ENCODE measurements around the gene TRIL. TPM values are rescaled to one million over a fixed set of nuclear protein-coding genes. Genes with fewer than 3 reads are reported as not detected.

The TRIL gene
- total RNA-seq, 5 donors from 2014 or later (not counting 1 experiment from before 2014, with no cell fraction given), result not detected

- no peaks in the 10 kb centered on the region for H3K27me3 ChIP-seq (replicated peaks in 1 of 2; ENCODE audit: control insufficient read depth in 2 of 2, extremely low read depth in 1 of 2, insufficient read depth in 2 of 2, low read length in 1 of 2)
- no peak overlapping the region for H3K27ac Mint-ChIP-seq
- ChIA-PET CTCF (interaction anchor here in 1 of 2 donors (0.6 kb wide), 1 partner anchor 614 kb away, joined by 3 read pairs; no protein-coding TSS in a partner anchor), POLR2A (no interaction called here)
- no peak overlapping the region for H3K4me3 Mint-ChIP-seq
- no peak overlapping the region for H3K27ac ChIP-seq (ENCODE audit: low read length)
- H3K36me3 Mint-ChIP-seq, result no peaks in the 10 kb centered on the region
- H3K9me3 ChIP-seq, result no peaks in the 10 kb centered on the region
- no peak overlapping the region for H3K4me3 ChIP-seq (ENCODE audit: control insufficient read depth in 1 of 2, extremely low read depth in 1 of 2, low read length in 1 of 2)
- no peak for DNase-seq
- no peaks in the 10 kb centered on the region for H3K9me3 Mint-ChIP-seq
- no peaks in the 10 kb centered on the region for H3K4me1 Mint-ChIP-seq
- H3K27me3 Mint-ChIP-seq, result peaks cover 21 to 25% of the 10 kb centered on the region in 2 donors
- no peaks in the 10 kb centered on the region for H3K4me1 ChIP-seq (ENCODE audit: control insufficient read depth in 1 of 2, extremely low read depth in 1 of 2, insufficient read depth in 2 of 2, low read length in 2 of 2)
- no peak for ATAC-seq (replicated peaks in 1 of 4)
- H3K36me3 ChIP-seq (ENCODE audit: control insufficient read depth in 2 of 2, extremely low read depth in 1 of 2, insufficient read depth in 1 of 2, low read length in 1 of 2), result no peaks in the 10 kb centered on the region
- WGBS (ENCODE audit: insufficient coverage), result 80% methylated on average over 1 of the region's 7 CpGs
Observed at GRCh38 chr7:28939844-28940544, 18.1 kb downstream of the TRIL start.

- 80% methylated on average over 1 of the region's 5 CpGs for WGBS (ENCODE audit: insufficient coverage)
- Mint-ChIP-seq H3K4me1 (no peaks in the 10 kb centered on the region), H3K27ac (no peak overlapping the region), H3K9me3 (no peaks in the 10 kb centered on the region), H3K27me3 (peaks cover 25 to 26% of the 10 kb centered on the region in 2 donors), H3K4me3 (no peak overlapping the region), H3K36me3 (no peaks in the 10 kb centered on the region)
- ChIA-PET POLR2A (no interaction called here), CTCF (no interaction called here)
- Histone ChIP-seq H3K4me3 (ENCODE audit: control insufficient read depth in 1 of 2, extremely low read depth in 1 of 2, low read length in 1 of 2) (no peak overlapping the region), H3K27ac (ENCODE audit: low read length) (no peak overlapping the region), H3K36me3 (ENCODE audit: control insufficient read depth in 2 of 2, extremely low read depth in 1 of 2, insufficient read depth in 1 of 2, low read length in 1 of 2) (no peaks in the 10 kb centered on the region), H3K27me3 (replicated peaks in 1 of 2; ENCODE audit: control insufficient read depth in 2 of 2, extremely low read depth in 1 of 2, insufficient read depth in 2 of 2, low read length in 1 of 2) (no peaks in the 10 kb centered on the region), H3K4me1 (ENCODE audit: control insufficient read depth in 1 of 2, extremely low read depth in 1 of 2, insufficient read depth in 2 of 2, low read length in 2 of 2) (no peaks in the 10 kb centered on the region), H3K9me3 (no peaks in the 10 kb centered on the region)
- no peak for DNase-seq
- no peak for ATAC-seq (replicated peaks in 1 of 4)
Observed at GRCh38 chr7:28939367-28939766, 18.8 kb downstream of the TRIL start.

- ChIA-PET POLR2A (no interaction called here), CTCF (interaction anchor here (0.7 to 1.9 kb wide), 4 partner anchors 11 to 169 kb away, joined by 3 to 6 read pairs (median 5); no protein-coding TSS in a partner anchor)
- H3K9me3 Mint-ChIP-seq, result no peaks in the 10 kb centered on the region
- H3K27ac Mint-ChIP-seq, result no peak overlapping the region
- H3K9me3 ChIP-seq, result no peaks in the 10 kb centered on the region
- H3K36me3 ChIP-seq (ENCODE audit: control insufficient read depth in 2 of 2, extremely low read depth in 1 of 2, insufficient read depth in 1 of 2, low read length in 1 of 2), result no peaks in the 10 kb centered on the region
- H3K27me3 ChIP-seq (replicated peaks in 1 of 2; ENCODE audit: control insufficient read depth in 2 of 2, extremely low read depth in 1 of 2, insufficient read depth in 2 of 2, low read length in 1 of 2), result peaks cover 0 to 5% of the 10 kb centered on the region in 2 experiments
- no peak overlapping the region for H3K27ac ChIP-seq (ENCODE audit: low read length)
- WGBS (ENCODE audit: insufficient coverage), result 63% methylated on average over 3 of the region's 7 CpGs
- H3K36me3 Mint-ChIP-seq, result no peaks in the 10 kb centered on the region
- no peaks in the 10 kb centered on the region for H3K4me1 Mint-ChIP-seq
- no peaks in the 10 kb centered on the region for H3K4me1 ChIP-seq (ENCODE audit: control insufficient read depth in 1 of 2, extremely low read depth in 1 of 2, insufficient read depth in 2 of 2, low read length in 2 of 2)
- H3K4me3 Mint-ChIP-seq, result no peak overlapping the region
- no peak overlapping the region for H3K4me3 ChIP-seq (ENCODE audit: control insufficient read depth in 1 of 2, extremely low read depth in 1 of 2, low read length in 1 of 2)
- peaks cover 26 to 33% of the 10 kb centered on the region in 2 donors for H3K27me3 Mint-ChIP-seq
- no peak for ATAC-seq (replicated peaks in 1 of 4)
- no peak for DNase-seq
Observed at GRCh38 chr7:28937619-28938018, 20.5 kb downstream of the TRIL start.

- Histone ChIP-seq H3K9me3 (no peaks in the 10 kb centered on the region), H3K36me3 (ENCODE audit: control insufficient read depth in 2 of 2, extremely low read depth in 1 of 2, insufficient read depth in 1 of 2, low read length in 1 of 2) (no peaks in the 10 kb centered on the region), H3K4me3 (ENCODE audit: control insufficient read depth in 1 of 2, extremely low read depth in 1 of 2, low read length in 1 of 2) (no peak overlapping the region), H3K27me3 (replicated peaks in 1 of 2; ENCODE audit: control insufficient read depth in 2 of 2, extremely low read depth in 1 of 2, insufficient read depth in 2 of 2, low read length in 1 of 2) (peaks cover 0 to 5% of the 10 kb centered on the region in 2 experiments), H3K27ac (ENCODE audit: low read length) (no peak overlapping the region), H3K4me1 (ENCODE audit: control insufficient read depth in 1 of 2, extremely low read depth in 1 of 2, insufficient read depth in 2 of 2, low read length in 2 of 2) (no peaks in the 10 kb centered on the region)
- ATAC-seq (replicated peaks in 1 of 4) (no peak), DNase-seq (no peak)
- Mint-ChIP-seq H3K27ac (no peak overlapping the region), H3K27me3 (peaks cover 24 to 33% of the 10 kb centered on the region in 2 donors), H3K36me3 (no peaks in the 10 kb centered on the region), H3K9me3 (no peaks in the 10 kb centered on the region), H3K4me3 (no peak overlapping the region), H3K4me1 (no peaks in the 10 kb centered on the region)
- POLR2A ChIA-PET, result no interaction called here
- CTCF ChIA-PET, result interaction anchor here (0.7 to 1.9 kb wide), 3 partner anchors 10 to 15 kb away, joined by 5 to 6 read pairs (median 5); no protein-coding TSS in a partner anchor
- WGBS (ENCODE audit: insufficient coverage), result 60% methylated on average over 2 of the region's 6 CpGs
Observed at GRCh38 chr7:28937103-28937502, 21.0 kb downstream of the TRIL start.

- H3K4me3 Mint-ChIP-seq, result no peak overlapping the region
- WGBS (ENCODE audit: insufficient coverage), result no CpG with 5 or more reads among the region's 2 CpGs
- no peak overlapping the region for H3K27ac Mint-ChIP-seq
- no peaks in the 10 kb centered on the region for H3K36me3 Mint-ChIP-seq
- H3K27me3 Mint-ChIP-seq, result peaks cover 23 to 26% of the 10 kb centered on the region in 2 donors
- Histone ChIP-seq H3K4me1 (ENCODE audit: control insufficient read depth in 1 of 2, extremely low read depth in 1 of 2, insufficient read depth in 2 of 2, low read length in 2 of 2) (no peaks in the 10 kb centered on the region), H3K9me3 (no peaks in the 10 kb centered on the region), H3K27ac (ENCODE audit: low read length) (no peak overlapping the region), H3K36me3 (ENCODE audit: control insufficient read depth in 2 of 2, extremely low read depth in 1 of 2, insufficient read depth in 1 of 2, low read length in 1 of 2) (no peaks in the 10 kb centered on the region), H3K27me3 (replicated peaks in 1 of 2; ENCODE audit: control insufficient read depth in 2 of 2, extremely low read depth in 1 of 2, insufficient read depth in 2 of 2, low read length in 1 of 2) (peaks cover 0 to 9% of the 10 kb centered on the region in 2 experiments), H3K4me3 (ENCODE audit: control insufficient read depth in 1 of 2, extremely low read depth in 1 of 2, low read length in 1 of 2) (no peak overlapping the region)
- CTCF ChIA-PET, result interaction anchor here (0.7 to 1.0 kb wide), 3 partner anchors 8 to 28 kb away, joined by 3 to 4 read pairs (median 3); no protein-coding TSS in a partner anchor
- H3K4me1 Mint-ChIP-seq, result no peaks in the 10 kb centered on the region
- no peak for DNase-seq
- no peak for ATAC-seq (replicated peaks in 1 of 4)
- no peaks in the 10 kb centered on the region for H3K9me3 Mint-ChIP-seq
- POLR2A ChIA-PET, result no interaction called here
Observed at GRCh38 chr7:28933846-28934320, 24.2 kb downstream of the TRIL start.

- H3K27ac ChIP-seq (ENCODE audit: low read length), result no peak overlapping the region
- peaks cover 2 to 4% of the 10 kb centered on the region in 2 experiments for H3K4me1 ChIP-seq (ENCODE audit: control insufficient read depth in 1 of 2, extremely low read depth in 1 of 2, insufficient read depth in 2 of 2, low read length in 2 of 2)
- POLR2A ChIA-PET, result interaction anchor here in 1 of 2 donors (0.7 kb wide), 1 partner anchor 14 kb away, joined by 3 read pairs; no protein-coding TSS in a partner anchor
- H3K27me3 ChIP-seq (replicated peaks in 1 of 2; ENCODE audit: control insufficient read depth in 2 of 2, extremely low read depth in 1 of 2, insufficient read depth in 2 of 2, low read length in 1 of 2), result peaks cover 0 to 12% of the 10 kb centered on the region in 2 experiments
- peaks cover 22 to 23% of the 10 kb centered on the region in 2 donors for H3K27me3 Mint-ChIP-seq
- no peaks in the 10 kb centered on the region for H3K9me3 ChIP-seq
- no peak for DNase-seq
- H3K4me3 ChIP-seq (ENCODE audit: control insufficient read depth in 1 of 2, extremely low read depth in 1 of 2, low read length in 1 of 2), result no peak overlapping the region
- no peak overlapping the region for H3K4me3 Mint-ChIP-seq
- H3K36me3 ChIP-seq (ENCODE audit: control insufficient read depth in 2 of 2, extremely low read depth in 1 of 2, insufficient read depth in 1 of 2, low read length in 1 of 2), result no peaks in the 10 kb centered on the region
- no CpG with 5 or more reads among the region's 3 CpGs for WGBS (ENCODE audit: insufficient coverage)
- H3K27ac Mint-ChIP-seq, result no peak overlapping the region
- CTCF ChIA-PET, result no interaction called here
- no peaks in the 10 kb centered on the region for H3K36me3 Mint-ChIP-seq
- H3K4me1 Mint-ChIP-seq, result peaks cover 11 to 15% (median 14%) of the 10 kb centered on the region in 3 donors
- no peaks in the 10 kb centered on the region for H3K9me3 Mint-ChIP-seq
- ATAC-seq (replicated peaks in 1 of 4), result no peak
Observed at GRCh38 chr7:28931565-28931964, 26.6 kb downstream of the TRIL start.
